Testis (tissue), 3 donors: Measurements from ENCODE around the gene FAM171A2. TPM values are rescaled to one million over a fixed set of nuclear protein-coding genes. Genes with fewer than 3 reads are reported as not detected.
"Not testable (repeated sequence)": the region's sequence is repeated elsewhere in the genome, so short reads cannot be mapped to it uniquely, and the experiment has no call there.

Experiments used
- DNase-seq: peaks from one replicate; pipeline ENCODE4 v3.0.0-alpha.2; 2019
- H3K27ac ChIP-seq, 2 donors: fragments of 200-600 bp; sonication (generic); one replicate each; pipeline ENCODE4 v1.5.1; 2019
- H3K27me3 ChIP-seq: fragments of 200-600 bp; sonication (generic); one replicate; pipeline ENCODE4 v1.5.1; 2019
- H3K36me3 ChIP-seq: fragments of 200-600 bp; sonication (generic); one replicate; pipeline ENCODE4 v1.5.1; 2017; ENCODE audit warnings: low read depth; ENCODE audit errors: missing control alignments
- H3K4me1 ChIP-seq: fragments of 200-600 bp; sonication (generic); one replicate; pipeline ENCODE4 v1.5.1; 2019
- H3K4me3 ChIP-seq, 2 donors: fragments of 200-600 bp; sonication (generic); one replicate each; pipeline ENCODE4 v1.5.1; 2017 to 2019
- H3K9me3 ChIP-seq: fragments of 200-600 bp; sonication (generic); one replicate; pipeline ENCODE4 v1.5.1; 2017
- POLR2A ChIP-seq: fragments of 450-650 bp; IDR thresholded peaks from one replicate; pipeline ENCODE4 v1.6.1; 2017; ENCODE audit warnings: antibody characterized with exemption, mild to moderate bottlenecking, moderate library complexity
- WGBS, 2 donors: methylation state at CpG; one replicate each; pipeline ENCODE4 v1.1.5; 2018; 5-methylcytosine and 5-hydroxymethylcytosine counted together
- intact Hi-C: fragments of 100-400 bp; cut with DNase I; formaldehyde crosslinking; loops from one replicate; pipeline ENCODE4 v1.15.1; 2023; ENCODE audit warnings: low total_unique reads
- polyA plus RNA-seq: library from polyadenylated mRNA; stranded (reverse); fragments of 350-450 nt; fragmentation: Illumina TruSeq; extraction: RNeasy Lipid Tissue Mini Kit (QIAGEN cat#74804); gene quantifications from one replicate; pipeline ENCODE4 v1.2.3, GENCODE V29; 2014; ENCODE audit warnings: low read depth, low replicate concordance; ENCODE audit not compliant: insufficient read depth
- total RNA-seq, 2 donors: library from RNA; depleted of rRNA; stranded (reverse); fragments of >200 nt; gene quantifications; one replicate each; pipeline ENCODE4 v1.2.3, GENCODE V29; 2016
- TF ChIP-seq, protein P1 (sequence below), 3 experiments: fragments of 450-650 bp in 2 of 3; fragments of 200-600 bp in 1 of 3; sonication (generic) in 1 of 3; IDR thresholded peaks; one replicate each; pipeline ENCODE4 v1.5.1; 2016 to 2019; ENCODE audit warnings: antibody characterized with exemption in 3 of 3, mild to moderate bottlenecking in 2 of 3, moderate library complexity in 1 of 3

The FAM171A2 gene
- total and polyA plus RNA-seq, 3 donors from 2014 or later = 1.3 to 3.6 (median 2.0) TPM

GRCh38 chr17:44375196-44376017, 11.8 kb upstream of the FAM171A2 start:
- intact Hi-C loops = no loop called here
- H3K9me3 ChIP-seq = no peaks in the 10 kb centered on the region
- no peaks in the 10 kb centered on the region for H3K36me3 ChIP-seq
- TF ChIP-seq, protein P1, sequence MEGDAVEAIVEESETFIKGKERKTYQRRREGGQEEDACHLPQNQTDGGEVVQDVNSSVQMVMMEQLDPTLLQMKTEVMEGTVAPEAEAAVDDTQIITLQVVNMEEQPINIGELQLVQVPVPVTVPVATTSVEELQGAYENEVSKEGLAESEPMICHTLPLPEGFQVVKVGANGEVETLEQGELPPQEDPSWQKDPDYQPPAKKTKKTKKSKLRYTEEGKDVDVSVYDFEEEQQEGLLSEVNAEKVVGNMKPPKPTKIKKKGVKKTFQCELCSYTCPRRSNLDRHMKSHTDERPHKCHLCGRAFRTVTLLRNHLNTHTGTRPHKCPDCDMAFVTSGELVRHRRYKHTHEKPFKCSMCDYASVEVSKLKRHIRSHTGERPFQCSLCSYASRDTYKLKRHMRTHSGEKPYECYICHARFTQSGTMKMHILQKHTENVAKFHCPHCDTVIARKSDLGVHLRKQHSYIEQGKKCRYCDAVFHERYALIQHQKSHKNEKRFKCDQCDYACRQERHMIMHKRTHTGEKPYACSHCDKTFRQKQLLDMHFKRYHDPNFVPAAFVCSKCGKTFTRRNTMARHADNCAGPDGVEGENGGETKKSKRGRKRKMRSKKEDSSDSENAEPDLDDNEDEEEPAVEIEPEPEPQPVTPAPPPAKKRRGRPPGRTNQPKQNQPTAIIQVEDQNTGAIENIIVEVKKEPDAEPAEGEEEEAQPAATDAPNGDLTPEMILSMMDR (IDR thresholded peaks at IDR 0.05) = no peak
- no peak for TF ChIP-seq POLR2A
- H3K4me1 ChIP-seq = peaks cover 15% of the 10 kb centered on the region
- H3K27me3 ChIP-seq = no peaks in the 10 kb centered on the region
- no peak overlapping the region for H3K4me3 ChIP-seq
- peak overlapping the region in 1 of 2 donors; percentile 2 for H3K27ac ChIP-seq
- no peak for DNase-seq
- 13 to 32% methylated on average over 14 to 21 of the region's 22 CpGs for WGBS, 2 donors

DNA sequence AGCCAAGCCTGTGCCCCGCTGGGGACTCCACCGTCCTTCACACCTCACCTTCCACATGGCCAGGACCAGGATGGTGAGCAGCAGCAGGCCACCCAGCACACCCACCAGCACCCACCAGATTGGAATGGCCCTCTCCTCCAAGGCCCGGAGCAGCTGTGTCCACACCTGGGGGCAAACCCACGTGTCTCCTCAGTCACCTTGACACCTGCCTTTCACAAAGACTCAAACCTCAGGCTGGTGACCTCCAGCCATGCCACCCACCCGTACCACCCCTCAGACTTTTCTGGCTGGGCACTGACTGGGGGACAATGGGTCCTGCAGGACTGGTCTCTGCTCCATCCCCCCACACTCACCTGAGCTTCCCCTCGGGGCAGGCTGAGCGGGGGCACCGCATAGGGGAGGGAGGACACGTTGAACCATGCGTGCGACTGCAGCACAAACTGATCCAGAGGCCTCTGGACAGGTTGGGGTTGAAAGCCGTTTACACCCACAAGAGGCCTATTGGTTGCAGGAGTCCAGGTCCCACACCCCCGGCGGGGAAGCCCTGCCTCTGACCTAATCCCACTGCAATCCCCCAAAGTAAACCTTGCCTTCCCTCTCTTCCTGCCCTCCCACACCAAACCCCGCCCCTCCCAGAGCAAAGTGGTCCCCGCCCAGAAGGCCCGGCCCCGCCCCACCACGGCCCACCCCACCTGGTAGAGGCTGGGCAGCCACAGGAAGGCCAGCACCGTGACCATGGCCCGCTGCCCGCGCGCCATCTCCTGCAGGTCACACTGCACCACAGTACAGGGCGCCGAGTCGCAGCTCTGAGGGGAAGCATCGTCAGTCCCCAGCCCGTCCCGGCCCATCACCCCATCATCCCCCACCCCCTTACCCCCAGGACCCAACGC, 10.9 kb upstream of the FAM171A2 start:
- H3K9me3 ChIP-seq = no peaks in the 10 kb centered on the region
- peaks cover 15% of the 10 kb centered on the region for H3K4me1 ChIP-seq
- H3K4me3 ChIP-seq = no peak overlapping the region
- TF ChIP-seq, protein P1 (IDR thresholded peaks at IDR 0.05) = no peak
- no peak for TF ChIP-seq POLR2A
- no peak overlapping the region for H3K27ac ChIP-seq
- DNase-seq = no peak
- no peaks in the 10 kb centered on the region for H3K36me3 ChIP-seq
- intact Hi-C loops = no loop called here
- no peaks in the 10 kb centered on the region for H3K27me3 ChIP-seq
- 36 to 48% methylated on average over 5 to 21 of the region's 31 CpGs for WGBS, 2 donors

DNA sequence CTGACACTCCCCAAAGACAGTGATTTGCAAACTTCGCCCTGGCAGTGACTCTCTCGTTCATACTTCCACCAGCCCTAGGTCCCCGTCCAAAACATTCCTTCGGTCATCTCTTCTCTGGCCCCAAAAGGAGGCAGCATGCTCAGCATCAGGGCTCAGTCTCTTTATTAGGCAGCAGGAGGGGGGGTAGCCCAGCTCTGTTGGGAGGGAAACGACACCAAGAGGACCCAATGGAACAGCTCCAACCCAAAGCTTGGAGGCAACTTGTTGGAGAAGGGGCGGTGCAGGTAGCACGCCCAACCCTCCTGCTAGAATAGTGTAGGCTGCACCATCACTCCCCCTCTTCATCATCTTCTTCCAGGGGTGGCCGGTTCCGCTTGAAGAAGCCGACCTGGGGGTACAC, 8.4 kb upstream of the FAM171A2 start:
- no peak overlapping the region for H3K27ac ChIP-seq
- no peak for DNase-seq
- no peak for TF ChIP-seq POLR2A
- TF ChIP-seq, protein P1 (IDR thresholded peaks at IDR 0.05) = no peak

GRCh38 chr17:44369414-44370023, 5.9 kb upstream of the FAM171A2 start:
- H3K4me3 ChIP-seq, H3K4me1 ChIP-seq, H3K36me3 ChIP-seq, H3K27me3 ChIP-seq, DNase-seq, H3K9me3 ChIP-seq, H3K27ac ChIP-seq, intact Hi-C loops: not testable (repeated sequence)
- 49 to 56% methylated on average over 17 of the region's 17 CpGs for WGBS, 2 donors

More for the DNA sequence above, 8.4 kb upstream of the FAM171A2 start:
- Histone ChIP-seq H3K4me1 (peaks cover 15% of the 10 kb centered on the region), H3K36me3 (no peaks in the 10 kb centered on the region), H3K9me3 (no peaks in the 10 kb centered on the region), H3K27me3 (no peaks in the 10 kb centered on the region), H3K4me3 (no peak overlapping the region)
- WGBS, 2 donors = 67 to 69% methylated on average over 8 to 10 of the region's 10 CpGs
- intact Hi-C loops = no loop called here

DNA sequence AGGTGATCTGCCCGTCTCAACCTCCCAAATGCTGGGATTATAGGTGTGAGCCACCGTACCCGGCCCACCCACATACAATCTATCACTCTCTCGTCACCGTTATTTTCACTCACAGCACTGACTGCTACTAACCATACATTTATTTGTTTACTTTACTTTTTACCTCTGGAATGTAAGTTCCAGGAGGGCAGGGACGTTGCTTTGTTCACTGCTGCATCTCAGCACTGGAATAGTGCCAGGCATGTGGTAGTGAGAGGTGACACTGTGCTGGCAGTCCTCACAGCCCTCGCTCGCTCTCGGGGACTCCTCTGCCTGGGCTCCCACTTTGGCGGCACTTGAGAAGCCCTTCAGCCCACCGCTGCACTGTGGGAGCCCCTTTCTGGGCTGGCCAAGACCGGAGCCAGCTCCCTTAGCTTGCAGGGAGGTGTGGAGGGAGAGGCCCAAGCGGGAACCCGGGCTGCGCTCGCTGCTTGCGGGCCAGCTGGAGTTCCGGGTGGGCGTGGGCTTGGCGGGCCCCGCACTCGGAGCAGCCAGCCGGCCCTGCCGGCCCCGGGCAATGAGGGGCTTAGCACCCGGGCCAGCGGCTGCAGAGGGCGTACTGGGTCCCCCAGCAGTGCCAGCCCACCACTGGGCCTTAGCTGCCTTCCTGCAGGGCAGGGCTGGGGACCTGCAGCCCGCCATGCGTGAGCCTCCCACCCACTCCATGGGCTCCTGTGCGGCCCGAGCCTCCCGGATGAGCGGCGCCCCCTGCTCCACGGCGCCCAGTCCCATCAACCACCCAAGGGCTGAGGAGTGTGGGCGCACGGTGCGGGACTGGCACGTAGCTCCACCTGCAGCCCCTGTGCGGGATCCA, 5.0 kb upstream of the FAM171A2 start:
- H3K4me3 ChIP-seq = peak overlapping the region in 1 of 2 donors; percentile 11
- H3K4me1 ChIP-seq, H3K27me3 ChIP-seq, H3K27ac ChIP-seq, DNase-seq, H3K9me3 ChIP-seq, intact Hi-C loops, H3K36me3 ChIP-seq: not testable (repeated sequence)
- 57 to 80% methylated on average over 10 to 41 of the region's 42 CpGs for WGBS, 2 donors
